ENCODE data around the gene RPIA. TPM values are rescaled to one million over a fixed set of nuclear protein-coding genes. Genes with fewer than 3 reads are reported as not detected.

RPIA gene
- total RNA-seq, 1 donor from 2014 or later = 16.5 TPM

DNA sequence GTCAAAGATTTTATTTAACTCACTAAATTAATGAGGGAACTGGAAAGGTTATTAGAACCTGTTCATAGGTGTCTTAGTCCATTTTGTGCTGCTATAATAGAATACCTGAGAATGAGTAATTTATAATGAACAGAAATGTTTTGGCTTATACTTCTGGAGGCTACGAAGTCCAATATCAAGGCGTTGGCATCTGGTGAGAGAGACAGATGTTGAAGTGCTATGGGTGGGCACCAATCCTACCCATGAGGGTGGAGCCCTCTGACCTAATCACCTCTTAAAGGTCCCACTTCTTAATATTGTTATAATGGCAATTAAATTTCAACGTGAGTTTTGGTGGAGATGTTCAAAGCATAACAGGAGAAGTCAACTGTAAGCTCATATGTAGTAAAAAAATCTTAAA is 5.1 kb downstream of the RPIA start:
- Histone ChIP-seq H3K4me3 (no peak overlapping the region), H3K27me3 (ENCODE audit: low read depth) (no peaks in the 10 kb centered on the region), H3K36me3 (peaks cover 17% of the 10 kb centered on the region), H3K27ac (no peak overlapping the region), H3K4me1 (peaks cover 19% of the 10 kb centered on the region), H3K9me3 (no peaks in the 10 kb centered on the region)
- TF ChIP-seq, protein P1, sequence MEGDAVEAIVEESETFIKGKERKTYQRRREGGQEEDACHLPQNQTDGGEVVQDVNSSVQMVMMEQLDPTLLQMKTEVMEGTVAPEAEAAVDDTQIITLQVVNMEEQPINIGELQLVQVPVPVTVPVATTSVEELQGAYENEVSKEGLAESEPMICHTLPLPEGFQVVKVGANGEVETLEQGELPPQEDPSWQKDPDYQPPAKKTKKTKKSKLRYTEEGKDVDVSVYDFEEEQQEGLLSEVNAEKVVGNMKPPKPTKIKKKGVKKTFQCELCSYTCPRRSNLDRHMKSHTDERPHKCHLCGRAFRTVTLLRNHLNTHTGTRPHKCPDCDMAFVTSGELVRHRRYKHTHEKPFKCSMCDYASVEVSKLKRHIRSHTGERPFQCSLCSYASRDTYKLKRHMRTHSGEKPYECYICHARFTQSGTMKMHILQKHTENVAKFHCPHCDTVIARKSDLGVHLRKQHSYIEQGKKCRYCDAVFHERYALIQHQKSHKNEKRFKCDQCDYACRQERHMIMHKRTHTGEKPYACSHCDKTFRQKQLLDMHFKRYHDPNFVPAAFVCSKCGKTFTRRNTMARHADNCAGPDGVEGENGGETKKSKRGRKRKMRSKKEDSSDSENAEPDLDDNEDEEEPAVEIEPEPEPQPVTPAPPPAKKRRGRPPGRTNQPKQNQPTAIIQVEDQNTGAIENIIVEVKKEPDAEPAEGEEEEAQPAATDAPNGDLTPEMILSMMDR (IDR thresholded peaks at IDR 0.05) = no peak
- intact Hi-C loops (cut with DNase I) = no loop called here
- no peak for ATAC-seq
- no peak for DNase-seq

DNA sequence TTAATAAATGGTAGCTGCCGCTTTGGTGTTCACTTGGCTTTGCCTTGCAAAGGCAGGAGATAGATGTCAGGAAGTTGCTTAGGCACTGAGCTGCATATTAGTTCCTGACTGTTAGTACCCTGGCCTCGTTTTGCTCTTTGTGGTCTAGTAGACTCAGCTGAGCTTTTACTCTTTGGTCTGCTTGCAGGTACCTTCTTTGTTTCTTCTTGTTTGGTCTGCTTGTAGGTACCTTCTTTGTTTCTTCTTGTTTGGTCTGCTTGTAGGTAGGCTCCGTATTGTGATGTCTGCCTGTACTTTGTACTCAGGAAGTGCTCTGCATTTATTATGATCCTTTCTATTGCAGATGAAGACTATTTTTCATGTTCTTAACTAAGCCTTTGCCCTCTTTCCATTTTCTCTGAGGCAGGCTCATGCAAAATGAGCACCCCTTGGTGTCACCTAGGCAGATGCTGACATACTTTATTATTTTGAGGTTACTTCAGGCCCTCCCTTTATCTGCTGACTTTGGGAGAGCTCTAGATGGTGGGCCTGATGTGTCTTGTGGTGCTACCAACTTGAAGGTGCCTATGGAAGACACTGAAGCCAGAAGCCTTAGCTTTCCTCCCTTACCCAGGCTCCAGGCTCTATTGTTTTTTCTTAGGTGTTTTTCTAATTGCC is 6.0 kb downstream of the RPIA start:
- ATAC-seq = no peak
- Histone ChIP-seq H3K4me1 (peaks cover 16% of the 10 kb centered on the region), H3K36me3 (peaks cover 21% of the 10 kb centered on the region), H3K27ac (peak overlapping the region; percentile 8), H3K27me3 (ENCODE audit: low read depth) (no peaks in the 10 kb centered on the region), H3K9me3 (no peaks in the 10 kb centered on the region), H3K4me3 (no peak overlapping the region)
- DNase-seq = no peak
- intact Hi-C loops (cut with DNase I) = no loop called here
- TF ChIP-seq, protein P1 (IDR thresholded peaks at IDR 0.05) = no peak

DNA sequence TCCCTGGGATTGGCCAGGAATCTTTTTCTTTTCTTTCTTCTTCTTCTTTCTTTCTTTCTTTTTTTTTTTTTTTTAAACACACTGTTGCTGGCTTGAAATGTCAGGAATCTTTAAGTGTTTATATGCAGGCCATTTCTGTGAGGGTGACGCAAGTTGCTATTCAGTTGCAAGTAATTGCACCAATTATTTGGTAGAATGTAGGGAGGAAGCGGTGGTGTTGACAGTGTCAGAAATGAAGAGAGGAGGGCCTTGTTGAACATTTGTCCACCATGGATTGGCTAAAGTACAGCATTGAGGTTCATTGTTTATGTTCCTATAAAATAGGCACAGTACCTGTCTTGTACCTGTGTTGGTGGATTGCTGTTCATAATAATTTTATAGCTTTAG is 6.5 kb downstream of the RPIA start:
- Histone ChIP-seq H3K9me3 (no peaks in the 10 kb centered on the region), H3K4me1 (peaks cover 11% of the 10 kb centered on the region), H3K36me3 (peaks cover 27% of the 10 kb centered on the region), H3K4me3 (no peak overlapping the region), H3K27me3 (ENCODE audit: low read depth) (no peaks in the 10 kb centered on the region), H3K27ac (peak overlapping the region; percentile 8)
- TF ChIP-seq, protein P1 (IDR thresholded peaks at IDR 0.05) = no peak
- ATAC-seq (peak; percentile 25 to 46), DNase-seq (no peak)
- intact Hi-C loops (cut with DNase I) = no loop called here

DNA sequence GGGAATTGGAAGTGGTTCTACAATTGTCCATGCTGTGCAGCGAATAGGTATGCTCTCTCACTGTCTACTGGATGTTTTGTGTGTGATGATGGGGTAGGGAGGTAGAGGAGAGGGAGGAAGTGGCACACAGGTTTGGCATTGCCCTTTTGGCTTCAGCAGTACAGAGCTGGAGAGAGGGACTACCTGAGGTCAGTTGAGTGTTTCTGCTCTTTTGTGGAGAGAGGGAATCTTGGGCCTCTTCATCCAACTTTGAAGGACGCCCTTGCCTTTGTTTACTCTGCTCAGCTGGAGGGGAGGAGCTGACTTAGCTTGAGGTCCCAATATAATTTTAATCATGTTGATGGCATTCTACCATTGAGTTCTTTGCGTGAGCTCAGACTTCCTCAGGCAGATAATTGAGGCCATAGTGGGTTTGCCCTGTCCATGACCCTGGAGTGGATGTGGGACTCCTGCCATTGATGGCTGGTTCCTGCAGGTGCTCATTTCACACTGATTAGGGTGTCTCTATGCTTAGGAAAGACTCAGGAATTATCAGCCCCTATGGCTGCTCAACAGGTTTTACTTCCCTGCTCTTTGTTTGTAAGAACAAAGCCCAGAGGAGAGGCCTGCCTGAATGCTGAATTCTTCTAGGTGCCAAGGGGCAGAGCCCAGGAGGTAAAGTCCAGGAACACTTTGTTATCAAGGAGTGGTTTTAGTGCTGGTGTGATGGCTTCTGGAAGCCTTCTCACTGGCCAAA is 7.2 kb downstream of the RPIA start:
- Histone ChIP-seq H3K9me3 (no peaks in the 10 kb centered on the region), H3K27ac (peak overlapping the region; percentile 8), H3K27me3 (ENCODE audit: low read depth) (no peaks in the 10 kb centered on the region), H3K4me1 (peaks cover 8% of the 10 kb centered on the region), H3K4me3 (no peak overlapping the region), H3K36me3 (peaks cover 33% of the 10 kb centered on the region)
- ATAC-seq = peak; percentile 79 to 82
- intact Hi-C loops (cut with DNase I) = no loop called here
- no peak for DNase-seq
- TF ChIP-seq, protein P1 (IDR thresholded peaks at IDR 0.05) = no peak

DNA sequence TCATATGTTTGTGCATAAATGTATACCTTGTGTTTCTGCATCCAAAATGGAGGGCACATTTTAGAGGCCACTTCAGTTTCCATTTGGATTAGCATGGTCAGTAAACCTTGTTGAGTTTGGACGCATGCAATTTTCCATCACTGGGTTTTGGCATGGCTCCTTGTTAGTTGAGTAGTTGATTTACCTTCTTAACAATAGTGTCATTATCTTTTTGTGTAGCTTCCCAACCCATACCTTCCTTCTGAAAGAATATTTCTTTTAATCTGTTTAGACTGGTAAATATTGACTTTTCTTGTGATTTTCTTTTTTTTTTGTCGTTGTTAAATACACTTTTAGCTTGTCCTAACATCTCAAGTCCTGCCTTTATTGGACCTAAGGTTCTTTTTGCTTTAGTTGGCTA is 15.5 kb downstream of the RPIA start:
- H3K4me1 ChIP-seq = peaks cover 5% of the 10 kb centered on the region
- no peak for DNase-seq

More for the DNA sequence above, 15.5 kb downstream of the RPIA start:
- Histone ChIP-seq H3K27me3 (ENCODE audit: low read depth) (no peaks in the 10 kb centered on the region), H3K36me3 (peaks cover 26% of the 10 kb centered on the region), H3K27ac (no peak overlapping the region), H3K4me3 (no peak overlapping the region), H3K9me3 (no peaks in the 10 kb centered on the region)
- TF ChIP-seq, protein P1 (IDR thresholded peaks at IDR 0.05) = no peak
- no peak for ATAC-seq
- intact Hi-C loops (cut with DNase I) = no loop called here

Measured in lower lobe of right lung (tissue), 2 donors.